ENCODE measurements around the gene PHACTR1.
A peak's percentile ranks its signal among the peaks of the same experiment; 100 is the strongest.

Gene PHACTR1

DNA sequence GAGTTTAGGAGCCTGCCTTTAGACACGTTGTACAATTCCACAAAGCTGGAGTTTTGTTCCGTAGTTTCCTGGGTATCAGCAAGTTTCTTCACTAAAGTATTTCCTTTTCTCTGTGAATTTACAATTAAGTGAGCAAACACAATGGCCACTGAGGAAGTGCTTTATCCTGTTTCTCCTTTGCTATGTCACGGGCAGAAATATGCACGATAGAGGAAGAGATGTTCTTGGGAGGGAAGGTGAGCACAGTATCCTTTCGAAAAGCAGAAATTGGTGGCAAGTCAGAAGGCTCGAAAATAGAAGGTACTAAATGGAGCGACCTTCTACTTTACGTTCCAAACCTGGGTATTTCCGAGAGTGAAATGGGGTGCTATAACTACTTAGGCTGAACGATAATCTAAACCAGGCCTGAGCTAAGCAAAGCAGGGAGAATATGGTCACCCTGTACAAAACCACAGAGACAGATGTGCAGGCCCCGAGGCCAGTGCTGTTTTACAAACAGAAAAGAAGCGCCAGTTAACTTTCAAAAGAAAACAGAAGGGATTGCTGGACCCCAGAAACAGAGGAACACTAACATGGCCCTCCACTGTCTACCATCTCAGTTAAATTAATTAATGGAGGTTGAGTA, 352.1 kb downstream of the PHACTR1 start:
- FAIRE-seq (no peak), DNase-seq (ENCODE audit: low spot score) (no peak)

- DNase-seq (ENCODE audit: low spot score), result no peak
- no peak for FAIRE-seq
Observed at GRCh38 chr6:13071550-13072345, 355.2 kb downstream of the PHACTR1 start.

- DNase-seq (ENCODE audit: low spot score), result no peak
- FAIRE-seq, result no peak
Observed at GRCh38 chr6:13072686-13073347, 356.2 kb downstream of the PHACTR1 start.

- FAIRE-seq, result no peak
Observed at GRCh38 chr6:13074415-13075140, 358.0 kb downstream of the PHACTR1 start.

GRCh38 chr6:13075141-13075845, 358.7 kb downstream of the PHACTR1 start:
- FAIRE-seq (no peak), DNase-seq (ENCODE audit: low spot score) (no peak)

More at GRCh38 chr6:13074415-13075140, 358.0 kb downstream of the PHACTR1 start:
- no peak for DNase-seq (ENCODE audit: low spot score)

DNA sequence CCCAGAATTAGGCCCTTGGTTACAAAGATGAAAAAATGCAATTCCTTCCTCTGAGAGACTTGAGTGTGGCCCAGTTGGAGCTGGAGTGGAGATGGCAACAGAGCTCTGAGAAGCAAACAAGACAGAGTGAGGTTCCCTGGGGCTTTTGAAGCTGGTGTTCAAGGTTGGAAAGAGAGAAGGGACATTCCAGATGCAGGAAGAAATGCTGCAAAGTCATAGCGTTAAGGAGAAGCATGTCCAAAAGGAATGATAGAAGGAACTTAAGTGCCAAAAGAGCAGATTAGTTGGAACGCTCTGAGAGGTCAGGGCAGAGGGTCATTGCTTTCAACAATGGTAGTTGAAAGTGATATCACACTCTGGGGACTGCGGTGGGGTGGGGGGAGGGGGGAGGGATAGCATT, 360.0 kb downstream of the PHACTR1 start:
- no peak for FAIRE-seq

DNA sequence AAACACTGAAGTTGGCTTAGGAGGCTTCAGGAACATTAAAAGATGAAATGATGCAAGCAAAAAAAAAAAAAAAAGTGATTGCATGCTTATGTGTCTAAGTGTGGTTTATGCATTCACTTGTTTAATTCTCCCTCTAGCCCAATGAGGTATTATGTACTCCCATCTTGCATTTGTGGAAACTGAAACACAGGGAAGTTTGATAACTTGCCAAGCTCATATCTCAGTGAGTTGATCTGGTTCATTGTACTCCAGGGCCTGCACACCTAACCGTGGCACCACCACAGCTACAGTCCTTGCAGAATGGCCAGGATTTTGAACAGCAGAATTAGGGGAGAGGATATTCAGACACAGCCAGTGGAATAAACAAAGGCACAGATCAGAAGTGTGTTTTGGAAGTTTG, 360.6 kb downstream of the PHACTR1 start:
- FAIRE-seq (no peak), DNase-seq (ENCODE audit: low spot score) (no peak)

More for the DNA sequence above, 360.0 kb downstream of the PHACTR1 start:
- no peak for DNase-seq (ENCODE audit: low spot score)

GRCh38 chr6:13079096-13079723, 362.6 kb downstream of the PHACTR1 start:
- FAIRE-seq (peak; percentile 30), DNase-seq (ENCODE audit: low spot score) (no peak)

DNA sequence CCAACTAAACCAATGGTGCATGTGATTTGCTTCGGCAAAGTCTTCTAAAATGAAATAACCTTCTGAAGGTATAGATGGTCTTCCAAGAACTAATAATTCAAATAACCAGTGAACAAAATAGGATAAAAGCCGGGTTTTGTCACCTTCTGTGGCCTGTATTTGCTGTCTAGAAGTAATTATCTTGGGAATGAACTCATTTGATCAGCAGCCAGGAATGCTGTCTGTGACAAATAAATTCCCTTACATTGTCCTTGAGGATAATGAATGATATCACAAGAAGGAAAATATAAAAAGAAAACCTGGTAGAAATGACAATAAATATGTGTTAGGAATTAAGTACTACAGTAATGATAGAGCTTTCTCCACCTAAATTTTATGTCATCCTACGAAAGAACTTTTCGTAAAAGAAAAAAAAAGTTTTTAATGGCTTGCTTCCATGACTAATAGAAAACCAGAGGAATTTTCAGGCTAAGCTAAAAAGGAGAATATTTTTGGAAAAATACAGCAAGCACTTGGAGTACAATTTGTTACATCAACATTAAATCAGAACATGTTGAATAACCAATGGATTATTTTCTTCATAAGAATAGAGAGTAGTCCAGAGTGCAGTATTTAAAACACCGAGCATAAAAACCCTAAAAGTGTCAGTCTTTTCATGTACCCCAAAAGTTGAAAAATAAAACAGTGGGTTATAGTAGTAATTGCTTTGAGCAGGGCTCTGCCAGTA, 364.1 kb downstream of the PHACTR1 start:
- no peak for FAIRE-seq

DNA sequence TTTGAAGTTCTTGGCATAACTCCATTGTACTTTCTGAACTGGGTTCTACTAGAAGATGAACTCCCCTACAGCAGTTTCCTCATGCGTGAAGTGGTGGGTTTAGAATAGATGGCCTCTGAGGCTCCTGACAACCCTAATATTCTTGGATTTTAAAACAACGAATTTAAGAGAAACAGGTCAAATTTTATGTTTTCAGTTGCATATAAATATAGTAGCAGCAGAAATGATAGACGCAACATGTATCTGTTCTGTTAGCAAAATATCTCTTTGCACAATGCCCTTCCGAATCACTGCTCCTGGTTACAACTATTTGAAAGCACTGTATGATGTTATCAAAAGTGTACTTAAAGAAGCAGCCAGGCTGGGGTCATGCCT, 364.6 kb downstream of the PHACTR1 start:
- FAIRE-seq (no peak), DNase-seq (ENCODE audit: low spot score) (no peak)

More for the DNA sequence above, 364.1 kb downstream of the PHACTR1 start:
- no peak for DNase-seq (ENCODE audit: low spot score)

GRCh38 chr6:13089296-13089994, 372.9 kb downstream of the PHACTR1 start:
- FAIRE-seq, result no peak
- no peak for DNase-seq (ENCODE audit: low spot score)

GRCh38 chr6:13091192-13091591, 374.6 kb downstream of the PHACTR1 start:
- no peak for DNase-seq (ENCODE audit: low spot score)
- FAIRE-seq, result no peak

GRCh38 chr6:13094781-13095425, 378.3 kb downstream of the PHACTR1 start:
- no peak for FAIRE-seq
- no peak for DNase-seq (ENCODE audit: low spot score)

- no peak for FAIRE-seq
- no peak for DNase-seq (ENCODE audit: low spot score)
Observed at GRCh38 chr6:13096084-13096483, 379.5 kb downstream of the PHACTR1 start.

DNA sequence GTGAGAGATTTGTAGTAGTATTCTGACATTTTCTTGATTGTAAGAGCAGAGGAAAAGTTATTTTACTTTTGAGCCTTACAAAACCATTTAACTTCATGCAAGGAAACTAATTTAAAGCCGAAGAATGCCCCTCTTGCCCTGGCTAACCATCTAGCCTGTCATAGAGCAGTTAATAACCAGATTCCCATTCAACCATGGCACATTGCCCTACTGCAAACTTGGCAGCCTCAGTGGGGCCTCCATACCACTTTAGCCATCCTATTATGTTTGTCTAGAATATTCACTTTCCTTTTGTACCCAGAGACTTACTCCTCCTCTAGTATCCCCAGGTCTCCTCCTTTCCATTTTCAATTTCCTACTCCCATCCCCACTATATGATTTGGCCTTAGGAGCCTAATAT, 380.9 kb downstream of the PHACTR1 start:
- DNase-seq (ENCODE audit: low spot score) (no peak), FAIRE-seq (no peak)

DNA sequence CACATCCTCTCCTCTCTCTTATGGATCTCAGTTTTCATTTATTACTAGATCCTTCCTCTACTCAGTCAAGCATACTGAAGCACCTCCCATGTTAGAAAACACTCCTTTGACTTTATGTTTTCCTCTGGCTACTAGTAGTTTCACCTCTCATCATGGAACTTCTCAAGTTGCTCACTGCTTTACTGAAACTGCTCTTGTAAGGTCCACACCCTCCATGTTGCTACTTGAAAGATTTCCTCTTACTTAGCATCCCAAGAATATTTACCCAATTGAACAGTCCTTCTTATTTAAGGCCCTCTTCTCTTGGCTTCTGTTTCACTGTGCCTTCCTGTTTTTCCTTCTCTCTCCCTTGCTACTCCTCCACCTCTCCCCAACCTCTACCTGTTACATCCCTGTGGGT, 381.4 kb downstream of the PHACTR1 start:
- DNase-seq (ENCODE audit: low spot score), result no peak
- FAIRE-seq, result no peak

- FAIRE-seq, result no peak
Observed at GRCh38 chr6:13098793-13099570, 382.4 kb downstream of the PHACTR1 start.

DNA sequence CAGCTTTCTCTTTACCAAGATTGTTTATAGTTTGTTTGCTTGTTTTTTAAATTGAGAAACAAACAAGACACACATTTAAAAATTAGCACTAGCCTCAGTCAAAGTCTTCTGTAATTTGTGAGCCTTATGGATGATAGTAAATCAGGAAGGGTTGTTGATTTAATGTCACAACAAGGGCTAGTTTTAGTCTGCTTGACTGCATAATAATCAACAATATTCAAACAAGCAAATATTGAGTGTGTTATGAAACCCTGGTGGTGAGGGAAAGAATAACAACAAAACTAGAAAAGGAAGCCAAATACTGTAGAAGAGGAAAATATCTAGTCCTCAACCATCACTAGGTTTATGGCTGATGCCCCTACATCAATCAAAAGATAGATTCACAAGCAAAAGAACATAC, 383.2 kb downstream of the PHACTR1 start:
- FAIRE-seq (no peak), DNase-seq (ENCODE audit: low spot score) (no peak)

More at GRCh38 chr6:13098793-13099570, 382.4 kb downstream of the PHACTR1 start:
- DNase-seq (ENCODE audit: low spot score), result no peak
